Activated CD8-positive, alpha-beta memory T cell treated with anti-CD3 and anti-CD28 coated beads for 1 hour (primary cell): Measurements from ENCODE around the gene RBM47.
"Not testable (repeated sequence)": the region's sequence is repeated elsewhere in the genome, so short reads cannot be mapped to it uniquely, and the experiment has no call there.

Experiments used
- DNase-seq, 2 donors: peaks; one replicate each; pipeline ENCODE4 v3.0.0-alpha.2; 2020; ENCODE audit warnings: low read depth in 1 of 2; ENCODE audit errors: extremely low read depth in 1 of 2

The RBM47 gene

DNA sequence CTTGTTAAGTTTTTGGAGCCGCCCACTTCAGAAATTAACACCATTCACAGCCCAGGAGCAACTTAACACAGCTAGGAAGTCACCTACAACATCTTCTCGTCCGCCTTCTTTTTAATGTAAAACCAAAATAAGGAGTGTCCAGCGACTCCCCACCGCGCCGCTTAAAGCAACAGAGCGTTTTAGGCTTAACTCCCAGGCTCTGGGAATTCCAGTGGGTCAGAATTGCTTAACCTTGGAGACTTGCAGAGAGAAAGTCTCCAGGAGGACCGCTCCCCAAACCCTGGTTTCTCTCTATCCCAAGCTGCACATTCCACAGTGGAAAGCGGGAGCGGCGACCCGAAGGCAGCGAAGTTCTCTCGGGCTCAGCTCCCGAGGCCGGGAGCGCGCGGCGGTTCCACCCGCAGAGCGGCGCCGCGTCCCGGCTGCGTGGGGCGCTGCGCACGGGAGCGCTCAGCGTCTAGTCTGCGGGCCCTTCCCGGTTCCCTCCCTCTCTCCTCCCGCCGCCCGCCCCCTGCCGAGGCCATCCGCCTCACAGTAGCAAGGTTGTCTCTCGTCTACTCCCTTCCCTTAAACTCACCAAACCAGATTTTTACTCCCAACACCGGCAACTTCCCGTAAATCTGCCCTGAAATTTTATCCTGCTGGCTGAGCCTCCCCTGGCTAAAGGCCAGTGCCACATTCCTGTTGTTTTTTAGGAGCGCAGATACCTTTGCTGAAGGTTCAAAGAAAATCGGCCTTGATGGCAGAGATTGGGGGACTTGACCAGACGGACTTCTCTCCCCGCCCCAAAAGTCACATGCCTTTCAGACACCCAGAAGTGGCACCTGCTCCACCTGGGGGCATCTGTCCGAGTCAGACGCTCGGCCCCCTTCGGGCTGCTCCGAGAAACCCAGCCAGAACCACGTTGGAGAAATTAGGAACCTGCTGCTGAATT is at the start of gene RBM47:
TSS of gene RBM47 (minus strand) at position 464 of the 934 bp plus-strand sequence. CDS start 190,971 bp downstream, outside the sequence.
- no peak for DNase-seq

- no peak for DNase-seq
Observed at GRCh38 chr4:40678421-40678820, 48.8 kb upstream of the RBM47 start.

- no peak for DNase-seq
Observed at GRCh38 chr4:40675166-40675565, 45.5 kb upstream of the RBM47 start.

DNA sequence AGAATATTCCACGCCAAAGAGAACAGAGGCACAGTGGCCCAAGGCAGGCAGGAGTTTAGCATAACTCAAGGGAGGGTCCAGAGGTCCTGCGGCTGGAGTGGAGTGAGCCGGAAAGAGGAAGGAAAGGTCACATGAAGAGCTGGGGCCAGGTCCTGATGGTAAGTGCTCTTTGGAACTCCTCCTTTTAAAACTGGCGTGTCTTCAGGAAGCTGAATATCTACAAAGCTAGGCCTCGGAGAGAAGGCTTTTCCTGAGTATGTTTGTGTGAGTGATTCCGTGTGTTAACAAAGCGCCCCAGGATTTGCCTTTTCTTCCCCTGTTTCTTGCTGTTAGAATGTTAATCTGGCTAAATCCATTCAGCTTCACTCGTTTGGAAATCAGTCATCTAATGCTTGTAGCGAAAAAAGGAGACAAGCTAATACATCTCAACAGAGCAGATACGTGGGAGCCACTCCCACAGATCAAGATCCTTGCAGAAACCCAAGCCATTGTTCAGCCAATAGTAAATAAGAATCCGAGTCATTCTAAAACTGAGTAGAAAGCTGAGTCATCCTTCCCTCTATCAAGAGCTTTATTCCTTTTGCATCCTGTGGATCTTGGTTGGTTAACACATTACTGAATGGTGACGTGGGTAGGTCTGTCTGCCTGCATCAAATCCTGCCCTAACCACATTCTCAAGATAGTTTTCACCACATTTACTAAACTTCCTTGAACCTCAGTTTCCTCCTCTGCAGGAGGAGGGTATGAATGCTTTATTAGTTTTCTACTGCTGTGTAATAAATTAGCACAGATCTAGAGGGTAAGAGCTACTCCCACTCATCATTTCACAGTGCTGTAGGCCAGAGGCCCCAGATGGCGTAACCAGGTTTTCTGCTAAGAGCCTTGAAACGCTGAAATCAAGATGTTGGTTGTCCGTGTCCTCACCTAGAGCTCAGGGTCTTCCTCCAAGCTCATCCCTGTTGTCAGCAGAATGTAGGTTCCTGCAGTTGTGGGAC is 43.2 kb upstream of the RBM47 start:
- DNase-seq = no peak

GRCh38 chr4:40669504-40669903 is 39.8 kb upstream of the RBM47 start:
- DNase-seq = no peak

DNA sequence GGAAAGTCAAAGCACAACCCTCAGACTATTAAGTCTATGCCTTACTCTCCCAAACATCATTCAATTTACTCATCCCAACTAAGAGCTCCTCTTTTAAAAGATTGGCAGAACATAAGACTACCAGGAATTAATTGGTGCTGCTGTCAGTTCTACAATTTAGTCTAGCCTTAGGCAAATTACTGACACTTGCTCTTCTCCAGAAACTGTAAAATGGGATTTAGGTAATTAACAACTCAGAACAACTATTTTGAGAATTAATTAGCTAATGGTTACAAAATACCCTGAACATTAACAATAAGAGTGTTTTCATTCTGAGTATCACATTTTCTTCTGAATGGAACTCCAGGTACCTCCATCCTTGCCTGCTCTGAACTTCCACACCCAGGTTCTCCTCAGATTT is 36.2 kb upstream of the RBM47 start:
- DNase-seq = no peak

DNA sequence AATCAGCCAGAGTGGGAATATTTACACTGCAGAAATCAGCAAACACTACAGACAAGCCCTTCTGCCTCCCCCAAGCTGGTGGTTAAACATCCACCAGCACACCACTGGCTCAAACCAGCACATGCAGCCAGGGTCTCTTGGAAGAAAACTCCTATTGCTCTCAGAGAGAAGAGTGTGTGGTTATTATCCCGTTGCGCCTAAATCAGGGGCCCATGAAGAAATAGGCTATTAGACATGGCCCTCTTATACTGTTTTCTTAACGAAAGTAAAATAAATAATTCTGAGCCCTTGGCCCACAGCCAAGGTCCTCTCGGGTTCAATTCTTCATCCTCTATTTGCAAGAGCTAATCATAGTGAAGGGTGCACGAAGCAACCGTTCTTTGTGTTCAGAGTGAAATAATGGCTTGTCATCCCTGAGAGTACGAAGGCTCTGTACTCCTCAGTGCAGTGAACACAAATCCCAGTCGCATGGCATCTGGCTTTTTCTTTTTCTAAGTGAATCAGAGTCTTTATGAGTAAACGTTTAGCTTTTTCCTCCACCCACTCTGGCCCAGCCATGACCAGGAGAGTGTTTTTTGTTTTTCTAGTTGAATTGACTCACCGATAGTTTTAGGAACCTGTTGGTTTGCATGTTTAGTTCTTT is 33.4 kb upstream of the RBM47 start:
- no peak for DNase-seq

DNA sequence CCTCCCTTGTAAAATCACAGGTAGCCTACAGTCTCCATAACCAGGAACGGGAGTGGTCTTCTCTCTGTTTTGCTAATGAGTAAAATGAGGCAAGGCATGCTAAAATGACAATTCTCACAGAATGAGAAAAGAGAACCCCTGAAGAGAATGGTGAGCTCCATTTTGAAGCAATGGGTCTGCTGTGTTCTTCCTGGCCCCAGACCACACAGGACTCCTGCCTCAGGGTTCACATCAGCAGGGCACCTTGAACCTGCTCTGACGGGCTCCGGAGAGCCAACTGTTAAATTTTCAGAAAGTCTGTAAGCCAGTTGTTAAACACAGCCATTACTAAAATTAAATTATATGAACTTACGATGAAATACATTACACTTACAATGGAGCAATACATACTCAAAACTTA is 32.1 kb upstream of the RBM47 start:
- DNase-seq = no peak

DNA sequence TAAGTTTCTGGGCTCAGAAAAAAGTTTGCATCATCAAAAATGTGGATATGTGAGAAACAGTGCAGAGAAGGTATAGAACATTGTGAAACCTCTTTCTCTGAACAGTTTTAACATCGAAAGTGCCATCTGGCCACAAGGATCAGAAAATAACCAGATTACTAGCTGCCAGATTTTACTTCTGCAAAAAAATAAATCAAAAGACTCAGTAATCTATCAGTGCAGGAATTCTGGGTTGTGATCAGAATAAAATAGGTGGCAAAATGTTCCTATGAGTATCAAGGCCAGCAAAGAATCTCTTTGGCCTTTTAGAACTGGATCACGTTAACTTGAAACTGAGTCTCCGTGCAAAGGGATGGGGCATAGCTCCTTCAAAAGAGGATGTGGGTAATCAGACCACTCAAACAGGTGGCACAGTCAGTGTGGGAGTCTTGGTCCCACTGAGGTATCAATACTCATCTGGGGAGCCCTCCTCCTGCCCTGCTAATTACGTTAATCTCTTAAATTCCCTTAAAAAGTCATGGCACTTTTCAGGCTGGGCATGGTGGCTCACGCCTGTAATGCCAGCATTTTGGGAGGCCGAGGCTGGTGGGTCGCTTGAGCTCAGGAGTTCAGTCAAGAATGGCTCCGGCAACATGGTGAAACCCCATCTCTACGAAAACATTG is 26.7 kb upstream of the RBM47 start:
- no peak for DNase-seq

DNA sequence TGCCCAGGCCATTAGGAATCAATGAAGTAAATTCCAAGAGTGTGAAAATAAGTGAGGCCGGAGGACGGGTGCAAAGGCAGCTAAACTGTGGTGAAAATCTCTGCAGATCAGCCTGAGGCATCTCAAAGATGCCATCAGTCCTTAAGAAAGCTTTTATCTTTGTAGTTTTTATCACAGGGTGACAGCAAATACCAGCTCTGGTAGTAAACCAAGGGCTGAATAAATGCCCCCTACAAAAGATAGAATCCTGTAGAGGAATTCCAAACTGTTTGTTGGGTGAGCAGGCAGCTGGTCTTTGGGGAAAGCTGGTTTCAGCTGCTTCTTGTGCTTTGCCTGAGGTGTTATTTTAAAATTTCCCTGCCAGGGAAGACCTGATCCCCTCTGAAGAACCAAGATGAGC is 21.6 kb upstream of the RBM47 start:
- no peak for DNase-seq

DNA sequence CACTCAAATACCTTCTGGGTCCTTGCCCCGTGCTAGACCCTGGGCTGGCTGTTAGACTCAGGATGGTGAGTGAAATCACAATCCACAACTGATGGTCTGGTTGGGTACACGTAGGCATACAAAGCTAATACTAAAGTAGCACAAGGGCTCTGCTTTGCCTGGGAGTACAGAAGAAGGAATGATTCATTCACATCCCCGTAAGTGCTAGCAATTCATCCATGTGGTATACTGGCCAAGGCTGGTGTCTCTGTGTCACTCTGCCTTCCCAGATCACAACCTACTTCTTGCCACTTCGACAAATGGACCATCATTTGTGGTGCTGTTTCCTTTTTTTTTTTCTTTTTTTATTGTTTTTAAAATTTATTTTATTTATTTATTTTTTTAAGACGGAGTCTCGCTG is 19.7 kb upstream of the RBM47 start:
- no peak for DNase-seq

- no peak for DNase-seq
Observed at GRCh38 chr4:40648742-40649281, 19.1 kb upstream of the RBM47 start.

DNA sequence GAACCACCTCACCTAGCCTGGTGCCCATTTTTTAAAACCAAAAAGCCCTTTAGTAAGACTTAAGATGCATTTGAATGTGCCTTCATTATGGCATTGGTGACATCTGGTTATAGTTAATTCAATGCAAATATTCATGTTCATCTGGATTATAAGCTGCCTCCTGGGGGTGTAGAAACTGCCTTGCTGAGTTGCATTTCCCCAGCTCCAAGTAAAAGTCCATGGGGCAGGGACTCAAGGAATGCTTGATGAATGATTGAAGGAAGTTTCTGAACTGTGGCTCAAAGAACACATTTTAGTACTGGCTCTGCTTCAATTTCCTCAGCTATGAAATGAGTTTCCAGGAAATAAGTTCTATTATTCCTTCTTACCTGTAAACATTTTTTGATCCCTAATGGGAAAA is 18.5 kb upstream of the RBM47 start:
- DNase-seq = no peak

DNA sequence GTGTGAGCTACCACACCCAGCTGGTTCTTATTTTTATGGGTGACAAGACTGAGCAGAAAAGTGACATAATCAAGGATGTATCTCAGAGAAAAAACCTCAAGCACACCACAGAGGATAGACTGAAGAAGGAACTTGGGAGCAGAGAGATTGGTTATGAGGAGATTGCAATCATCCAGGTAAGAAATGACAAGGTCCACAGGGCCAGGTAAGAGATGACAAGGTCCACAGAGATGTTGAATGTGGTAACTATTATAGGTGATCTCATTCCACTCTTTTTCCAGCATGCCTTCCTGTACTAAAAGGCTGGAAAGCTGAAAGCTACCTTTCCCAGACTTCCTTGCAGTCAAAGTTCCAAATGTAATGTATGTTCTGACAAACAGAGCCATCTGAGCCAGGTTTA is 15.9 kb upstream of the RBM47 start:
- DNase-seq = no peak

DNA sequence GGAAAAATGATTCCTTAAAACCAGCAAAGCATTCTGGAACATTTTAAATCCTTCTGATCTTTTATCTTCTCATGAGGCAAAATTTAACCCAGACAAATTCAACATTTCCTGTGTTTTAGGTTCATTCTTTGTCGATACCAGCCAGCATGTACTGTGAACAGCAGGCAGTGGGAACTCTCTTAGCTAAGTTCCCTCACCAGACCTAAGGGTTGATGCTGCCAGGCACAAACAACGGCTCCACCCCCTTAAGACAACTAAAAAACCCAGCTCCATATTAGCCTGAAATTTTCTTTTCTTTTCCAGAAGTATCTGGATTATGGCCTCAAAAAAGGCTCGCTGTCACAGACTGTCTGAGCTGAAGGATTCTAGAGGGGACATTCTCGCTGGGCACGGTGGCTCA is 2.4 kb upstream of the RBM47 start:
- DNase-seq = no peak

- DNase-seq = no peak
Observed at GRCh38 chr4:40630335-40631021, 814 bp upstream of the RBM47 start.

GRCh38 chr4:40628888-40629287 is 776 bp downstream of the RBM47 start:
- DNase-seq = no peak

- not testable (repeated sequence) for DNase-seq
Observed at GRCh38 chr4:40628407-40628806, 1.3 kb downstream of the RBM47 start.

DNA sequence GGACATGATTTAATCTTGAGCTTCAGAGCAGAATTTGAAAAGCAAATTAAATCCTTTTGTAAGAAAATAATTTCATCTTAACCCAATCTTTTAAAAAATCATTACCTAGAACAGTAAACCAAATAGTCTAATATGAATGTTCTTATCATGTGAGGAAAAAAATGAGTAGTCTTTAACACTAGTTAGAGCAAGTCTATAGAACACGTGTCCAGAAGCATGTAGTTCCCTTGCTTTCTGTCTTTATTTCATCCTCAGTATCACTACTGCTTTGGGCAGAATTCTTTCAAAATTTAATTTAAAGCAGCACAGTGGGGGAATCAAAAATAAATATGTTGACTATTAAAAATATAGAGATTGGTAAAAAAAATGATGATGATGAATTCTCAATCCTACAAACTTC is 2.1 kb downstream of the RBM47 start:
- no peak for DNase-seq
